ENCODE measurements around the gene SNX3. TPM values are rescaled to one million over a fixed set of nuclear protein-coding genes. Genes with fewer than 3 reads are reported as not detected.

SNX3 gene
- total and polyA plus RNA-seq, 2 donors (not counting 1 experiment from before 2014, with no cell fraction given) = 96.0 to 130 TPM

- Histone ChIP-seq H3K9ac (ENCODE audit: low read length) (no peak overlapping the region), H3K36me3 (replicated peaks in 1 of 2; ENCODE audit: control extremely low read depth in 1 of 2, control insufficient read depth in 1 of 2, extremely low read depth in 1 of 2, insufficient read depth in 2 of 2, low read length in 1 of 2) (no peaks in the 10 kb centered on the region), H3K27me3 (replicated peaks in 1 of 4; ENCODE audit: control extremely low read depth in 1 of 4, control insufficient read depth in 3 of 4, insufficient read depth in 4 of 4, low read length in 3 of 4) (no peaks in the 10 kb centered on the region), H3K4me3 (ENCODE audit: control extremely low read depth in 1 of 5, extremely low read depth in 1 of 5, insufficient read depth in 1 of 5, low read depth in 2 of 5, low read length in 4 of 5) (no peak overlapping the region), H2AFZ (ENCODE audit: insufficient read depth, low read depth, low read length, poor library complexity, severe bottlenecking) (no peak overlapping the region), H4K20me1 (ENCODE audit: control insufficient read depth, insufficient read depth, low read length, poor library complexity, severe bottlenecking) (no peaks in the 10 kb centered on the region), H3K4me1 (ENCODE audit: control insufficient read depth in 2 of 2, insufficient read depth in 2 of 2, low read length in 2 of 2) (no peaks in the 10 kb centered on the region), H3K9me3 (ENCODE audit: control extremely low read depth in 1 of 3, control insufficient read depth in 2 of 3, insufficient read depth in 1 of 3, low read length in 2 of 3) (no peaks in the 10 kb centered on the region), H3K4me2 (replicated peaks; ENCODE audit: low read depth, low read length, poor library complexity, severe bottlenecking) (no peak overlapping the region), H3K79me2 (ENCODE audit: control insufficient read depth, insufficient read depth, low read length) (no peaks in the 10 kb centered on the region), H3K27ac (ENCODE audit: low read length in 2 of 2) (no peak overlapping the region)
- ATAC-seq (ENCODE audit: low read depth) = no peak
- POLR2A ChIA-PET = no interaction called here
- Mint-ChIP-seq H3K4me1 (no peaks in the 10 kb centered on the region), H3K9me3 (ENCODE audit: insufficient read depth) (no peaks in the 10 kb centered on the region), H3K27ac (no peak overlapping the region), H3K27me3 (no peaks in the 10 kb centered on the region), H3K4me3 (no peak overlapping the region)
- TF ChIP-seq, protein P1, sequence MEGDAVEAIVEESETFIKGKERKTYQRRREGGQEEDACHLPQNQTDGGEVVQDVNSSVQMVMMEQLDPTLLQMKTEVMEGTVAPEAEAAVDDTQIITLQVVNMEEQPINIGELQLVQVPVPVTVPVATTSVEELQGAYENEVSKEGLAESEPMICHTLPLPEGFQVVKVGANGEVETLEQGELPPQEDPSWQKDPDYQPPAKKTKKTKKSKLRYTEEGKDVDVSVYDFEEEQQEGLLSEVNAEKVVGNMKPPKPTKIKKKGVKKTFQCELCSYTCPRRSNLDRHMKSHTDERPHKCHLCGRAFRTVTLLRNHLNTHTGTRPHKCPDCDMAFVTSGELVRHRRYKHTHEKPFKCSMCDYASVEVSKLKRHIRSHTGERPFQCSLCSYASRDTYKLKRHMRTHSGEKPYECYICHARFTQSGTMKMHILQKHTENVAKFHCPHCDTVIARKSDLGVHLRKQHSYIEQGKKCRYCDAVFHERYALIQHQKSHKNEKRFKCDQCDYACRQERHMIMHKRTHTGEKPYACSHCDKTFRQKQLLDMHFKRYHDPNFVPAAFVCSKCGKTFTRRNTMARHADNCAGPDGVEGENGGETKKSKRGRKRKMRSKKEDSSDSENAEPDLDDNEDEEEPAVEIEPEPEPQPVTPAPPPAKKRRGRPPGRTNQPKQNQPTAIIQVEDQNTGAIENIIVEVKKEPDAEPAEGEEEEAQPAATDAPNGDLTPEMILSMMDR (IDR thresholded peaks at IDR 0.05) = no peak
- TF ChIP-seq EZH2 (IDR thresholded peaks at IDR 0.05; ENCODE audit: borderline replicate concordance, insufficient read depth, low read depth, low read length, poor library complexity, severe bottlenecking) = no peak
- CTCF ChIA-PET = no interaction called here
- 80% methylated on average over 1 of the region's 3 CpGs for WGBS (ENCODE audit: insufficient coverage)
- no peak for DNase-seq
- intact Hi-C loops (cut with micrococcal nuclease) = no loop called here
Observed at GRCh38 chr6:108268845-108269244, 8.0 kb upstream of the SNX3 start.

DNA sequence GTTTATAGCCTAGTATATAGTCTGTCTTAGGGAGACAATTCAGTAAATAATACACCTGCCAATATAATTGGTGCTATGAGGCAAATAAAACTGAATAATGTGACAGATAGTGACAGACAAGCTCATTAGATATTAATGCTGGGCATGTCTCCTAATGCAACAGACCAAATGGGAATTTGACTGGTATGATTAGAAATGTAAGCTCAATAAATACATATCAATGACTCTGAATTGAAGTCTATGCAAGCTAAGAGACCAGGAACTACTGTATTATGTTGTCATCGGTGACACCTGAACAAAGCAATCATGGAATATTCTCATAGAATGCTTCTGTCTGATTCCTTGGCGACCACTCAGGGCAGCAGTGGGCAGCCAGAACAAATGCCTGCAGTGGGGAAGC is 2.5 kb upstream of the SNX3 start:
- H3K4me3 ChIP-seq (ENCODE audit: control extremely low read depth in 1 of 5, extremely low read depth in 1 of 5, insufficient read depth in 1 of 5, low read depth in 2 of 5, low read length in 4 of 5) = no peak overlapping the region
- no peak for TF ChIP-seq EZH2 (IDR thresholded peaks at IDR 0.05; ENCODE audit: borderline replicate concordance, insufficient read depth, low read depth, low read length, poor library complexity, severe bottlenecking)
- TF ChIP-seq, protein P1 (IDR thresholded peaks at IDR 0.05) = no peak
- Mint-ChIP-seq H3K27ac (no peak overlapping the region), H3K4me3 (no peak overlapping the region), H3K27me3 (no peaks in the 10 kb centered on the region), H3K4me1 (peaks cover 14% of the 10 kb centered on the region), H3K9me3 (ENCODE audit: insufficient read depth) (no peaks in the 10 kb centered on the region)
- no peak overlapping the region for H2AFZ ChIP-seq (ENCODE audit: insufficient read depth, low read depth, low read length, poor library complexity, severe bottlenecking)
- peaks cover 6% of the 10 kb centered on the region for H4K20me1 ChIP-seq (ENCODE audit: control insufficient read depth, insufficient read depth, low read length, poor library complexity, severe bottlenecking)
- no peak overlapping the region for H3K4me2 ChIP-seq (replicated peaks; ENCODE audit: low read depth, low read length, poor library complexity, severe bottlenecking)
- no peaks in the 10 kb centered on the region for H3K9me3 ChIP-seq (ENCODE audit: control extremely low read depth in 1 of 3, control insufficient read depth in 2 of 3, insufficient read depth in 1 of 3, low read length in 2 of 3)
- WGBS (ENCODE audit: insufficient coverage) = 100% methylated on average over 1 of the region's 2 CpGs
- ChIA-PET POLR2A (interaction anchor here (1.1 kb wide), 1 partner anchor 31 kb away, joined by 4 read pairs; the partner anchor contains the start of gene AFG1L), CTCF (interaction anchor here (1.2 to 1.3 kb wide), 2 partner anchors 30 to 225 kb away, joined by 3 to 5 read pairs; no protein-coding TSS in a partner anchor)
- intact Hi-C loops (cut with micrococcal nuclease) = loop anchor here (5.0 kb wide), 2 partner anchors 146 to 189 kb away; no protein-coding TSS in a partner anchor
- no peak overlapping the region for H3K27ac ChIP-seq (ENCODE audit: low read length in 2 of 2)
- H3K79me2 ChIP-seq (ENCODE audit: control insufficient read depth, insufficient read depth, low read length) = peaks cover 20% of the 10 kb centered on the region
- no peaks in the 10 kb centered on the region for H3K27me3 ChIP-seq (replicated peaks in 1 of 4; ENCODE audit: control extremely low read depth in 1 of 4, control insufficient read depth in 3 of 4, insufficient read depth in 4 of 4, low read length in 3 of 4)
- H3K4me1 ChIP-seq (ENCODE audit: control insufficient read depth in 2 of 2, insufficient read depth in 2 of 2, low read length in 2 of 2) = peaks cover 13 to 18% of the 10 kb centered on the region in 2 donors
- no peak overlapping the region for H3K9ac ChIP-seq (ENCODE audit: low read length)
- DNase-seq (no peak), ATAC-seq (ENCODE audit: low read depth) (no peak)
- no peaks in the 10 kb centered on the region for H3K36me3 ChIP-seq (replicated peaks in 1 of 2; ENCODE audit: control extremely low read depth in 1 of 2, control insufficient read depth in 1 of 2, extremely low read depth in 1 of 2, insufficient read depth in 2 of 2, low read length in 1 of 2)

Data from B cell (primary cell).